HG03280 (cell line): ENCODE results near the gene RRN3.
"Not testable (repeated sequence)": the region's sequence is repeated elsewhere in the genome, so short reads cannot be mapped to it uniquely, and the experiment has no call there.

Source experiments
- ATAC-seq: cut with Tn5 transposase; IDR thresholded peaks from one replicate; pipeline ENCODE4 v1.9.1; 2021; ENCODE audit warnings: mild to moderate bottlenecking, moderate library complexity; ENCODE audit not compliant: unreplicated experiment

The RRN3 gene

DNA sequence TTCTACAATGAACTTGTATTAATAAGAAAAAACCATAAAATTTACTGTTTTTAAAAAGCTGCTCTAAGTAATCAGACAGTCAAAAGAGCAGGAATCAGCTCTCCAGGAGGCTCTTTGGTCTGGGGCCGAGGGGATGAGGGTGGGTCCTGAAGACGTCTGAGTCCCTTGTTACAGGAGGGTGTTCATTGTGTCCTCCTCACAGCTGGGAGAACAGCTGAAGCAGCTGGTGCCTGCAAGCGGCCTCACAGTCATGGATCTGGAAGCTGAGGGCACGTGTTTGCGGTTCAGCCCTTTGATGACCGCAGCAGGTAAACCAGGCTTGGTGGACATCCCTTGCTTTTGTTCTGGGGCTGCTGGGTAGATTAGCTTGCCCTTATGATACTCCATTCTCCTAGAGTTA lies 64.3 kb downstream of the RRN3 start:
- not testable (repeated sequence) for ATAC-seq

DNA sequence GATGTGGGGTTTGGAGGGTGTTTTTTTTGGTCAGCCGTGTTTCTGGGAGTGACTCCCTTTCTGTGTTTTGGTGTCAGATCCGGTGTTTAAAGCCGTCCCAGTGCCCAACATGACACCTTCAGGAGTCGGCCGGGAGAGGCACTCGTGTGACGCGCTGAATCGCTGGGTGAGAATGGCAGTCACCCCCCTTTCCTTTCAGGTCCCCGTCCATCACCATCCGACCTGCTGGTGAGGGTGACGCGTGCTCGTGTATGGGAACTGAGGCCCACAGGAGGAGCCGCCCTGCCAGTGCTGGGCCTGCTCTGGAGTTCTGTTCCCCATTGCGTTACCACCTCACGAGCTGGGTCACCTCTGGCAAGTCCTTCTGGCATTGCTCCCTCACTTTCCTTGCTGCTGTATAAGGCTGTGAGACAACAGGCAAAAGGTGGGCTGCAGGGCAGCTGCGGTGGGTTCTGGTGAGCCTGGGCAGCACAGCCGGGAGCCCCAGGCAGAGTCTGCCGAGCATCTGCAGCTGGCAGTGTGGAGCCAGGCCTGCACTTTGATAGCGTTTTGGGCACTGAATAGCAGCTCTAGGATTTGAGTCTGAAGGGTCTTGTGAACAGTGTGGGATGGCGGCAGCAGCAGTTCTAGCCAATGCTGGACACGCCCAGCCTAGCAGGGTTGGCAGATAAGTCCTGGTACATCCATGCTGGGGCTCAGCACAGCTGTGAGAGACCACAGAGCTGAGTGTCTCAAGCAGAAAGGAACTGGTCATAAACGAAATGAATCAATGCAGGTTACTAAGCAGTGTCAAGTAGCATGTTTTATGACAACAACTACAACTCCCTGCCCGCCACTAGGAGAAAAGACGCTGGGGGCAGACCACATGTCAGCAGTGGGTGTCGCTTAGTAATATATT lies 65.0 kb downstream of the RRN3 start:
- not testable (repeated sequence) for ATAC-seq

DNA sequence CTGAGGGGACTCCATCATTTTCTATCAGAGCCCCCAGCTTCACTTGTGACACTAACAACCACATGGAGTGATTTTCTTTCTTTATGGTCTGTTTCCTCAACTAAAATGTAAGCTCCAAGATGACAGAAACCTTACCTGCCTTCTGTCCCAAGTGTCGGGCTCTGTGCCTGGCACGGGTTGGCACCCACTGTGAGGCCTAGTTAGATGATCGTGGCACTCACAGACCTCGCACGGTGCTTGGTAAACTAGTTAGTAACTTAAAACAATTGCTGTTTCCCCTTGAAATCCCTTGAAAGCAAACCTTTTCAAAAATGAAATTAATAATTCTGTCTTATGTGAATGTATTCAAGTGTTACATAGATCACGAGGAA lies 65.7 kb downstream of the RRN3 start:
- not testable (repeated sequence) for ATAC-seq

- ATAC-seq: not testable (repeated sequence)
These were observed 66.3 kb downstream of the RRN3 start for GRCh38 chr16:15027503-15028344.

DNA sequence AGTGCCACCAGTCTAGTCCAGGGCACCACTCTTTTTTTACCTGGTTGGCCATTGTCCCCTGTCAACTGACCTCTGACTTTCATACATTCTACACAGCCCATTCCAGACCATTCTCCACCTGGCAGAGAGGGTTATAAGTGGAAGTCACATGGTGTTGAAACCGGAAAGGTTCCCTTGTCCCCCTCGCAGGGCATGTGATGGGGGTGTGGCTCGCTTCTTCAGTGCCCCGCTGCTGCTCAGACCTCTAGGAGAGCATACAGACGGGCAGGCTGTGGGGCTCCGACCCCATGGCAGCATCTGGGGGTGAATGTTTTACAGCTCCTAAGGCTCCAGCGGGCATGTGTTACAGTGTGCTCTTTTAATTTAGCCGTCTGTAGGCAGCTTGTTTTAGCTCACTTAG lies 67.0 kb downstream of the RRN3 start:
- ATAC-seq: not testable (repeated sequence)

DNA sequence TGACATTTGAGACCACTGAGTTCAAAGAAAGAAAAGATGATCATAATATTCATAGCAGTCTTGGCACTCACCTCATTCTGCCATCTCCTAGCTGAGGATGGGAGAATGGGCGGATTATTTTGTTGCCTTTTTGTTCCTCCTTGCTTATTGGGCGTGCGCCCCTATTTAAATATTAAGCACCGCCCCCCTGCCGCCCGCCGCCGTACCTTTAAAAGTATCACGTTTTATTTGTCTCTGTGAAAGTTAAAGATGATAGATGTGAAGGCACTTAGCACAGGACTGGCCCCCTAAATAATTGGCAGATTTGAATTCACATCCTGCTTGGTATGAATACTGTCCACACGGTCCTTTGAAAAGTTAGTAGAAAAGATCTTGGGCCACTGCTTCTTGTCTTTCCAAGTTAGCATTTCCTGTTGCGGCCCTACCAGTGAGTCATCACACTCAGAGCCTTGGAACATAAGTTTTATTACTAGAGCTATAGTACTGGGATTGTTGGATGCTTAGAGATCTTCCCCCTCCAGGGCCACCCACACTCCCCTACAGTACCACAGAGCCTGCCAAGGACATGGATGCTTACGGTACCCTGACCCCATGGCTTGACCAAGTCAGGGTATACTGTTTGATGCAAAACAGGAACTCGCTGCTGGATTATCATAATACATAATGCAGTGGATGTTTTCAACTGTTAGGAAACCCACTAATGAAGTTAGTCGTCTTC lies 68.7 kb downstream of the RRN3 start:
- not testable (repeated sequence) for ATAC-seq

- not testable (repeated sequence) for ATAC-seq
These were observed 69.2 kb downstream of the RRN3 start for GRCh38 chr16:15024858-15025199.

DNA sequence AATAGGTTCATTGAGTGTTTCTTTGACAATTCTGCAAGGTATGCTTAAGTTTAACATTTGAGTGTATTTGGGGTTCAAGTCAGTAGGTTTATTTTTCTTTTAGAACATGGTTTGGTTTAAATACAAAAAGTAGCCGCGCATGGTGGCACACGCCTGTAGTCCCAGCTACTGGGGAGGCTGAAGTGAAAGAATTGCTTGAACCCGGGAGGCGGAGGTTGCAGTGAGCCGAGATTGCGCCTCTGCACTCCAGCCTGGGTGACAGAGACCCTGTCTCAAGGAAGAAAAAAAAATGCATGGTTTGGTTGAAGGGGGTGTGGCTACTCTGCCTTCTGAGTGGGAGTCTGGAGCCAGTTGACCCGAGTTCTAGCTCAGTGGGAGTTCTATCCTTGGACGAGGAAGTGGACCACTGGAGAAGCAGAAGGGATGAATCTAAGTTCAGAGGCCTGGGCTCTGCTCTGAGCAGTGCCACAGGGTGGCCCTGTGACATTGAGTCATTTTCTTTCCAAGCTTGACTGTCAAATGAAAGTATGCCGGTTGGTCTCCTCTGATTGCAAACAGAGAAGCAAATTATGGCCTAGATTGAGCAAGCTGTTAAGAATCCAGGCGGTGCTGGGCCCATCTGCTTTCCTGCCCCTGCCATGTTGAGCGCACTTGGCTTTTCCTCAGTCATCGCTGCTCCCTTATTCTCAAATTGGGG lies 70.5 kb downstream of the RRN3 start:
- ATAC-seq: not testable (repeated sequence)

- peak; percentile 84 for ATAC-seq
These were observed 71.9 kb downstream of the RRN3 start for GRCh38 chr16:15022194-15022593.

DNA sequence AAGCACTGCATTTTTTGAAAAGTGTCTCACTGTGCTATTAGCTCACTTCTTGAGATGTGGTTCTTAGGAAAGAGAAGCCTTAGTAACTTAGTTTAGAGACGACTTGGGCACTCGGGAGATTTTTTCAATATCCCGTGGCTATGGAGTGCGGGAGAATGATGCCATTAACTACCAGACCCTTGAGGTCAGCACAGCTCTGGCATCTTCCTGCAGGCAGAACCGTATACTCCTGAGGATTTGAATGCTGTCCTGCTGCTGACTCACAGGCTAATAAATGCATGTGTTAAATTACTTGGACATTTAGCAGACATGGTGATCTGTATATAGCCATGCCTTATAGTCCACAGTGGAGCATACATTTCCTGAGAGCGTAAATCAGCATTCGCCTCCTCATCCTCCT lies 72.6 kb downstream of the RRN3 start:
- ATAC-seq: not testable (repeated sequence)

GRCh38 chr16:15016951-15017580 lies 77.0 kb downstream of the RRN3 start:
- not testable (repeated sequence) for ATAC-seq

- not testable (repeated sequence) for ATAC-seq
These were observed 77.7 kb downstream of the RRN3 start for GRCh38 chr16:15016354-15016753.

- ATAC-seq: not testable (repeated sequence)
These were observed 78.4 kb downstream of the RRN3 start for GRCh38 chr16:15015671-15016070.

GRCh38 chr16:15012941-15013340 lies 81.1 kb downstream of the RRN3 start:
- not testable (repeated sequence) for ATAC-seq
